Measurements from ENCODE around the gene UBE2QL1. TPM values are rescaled to one million over a fixed set of nuclear protein-coding genes. Genes with fewer than 3 reads are reported as not detected.

Gene UBE2QL1
- total RNA-seq, 1 experiment from 2014 or later = not detected

DNA sequence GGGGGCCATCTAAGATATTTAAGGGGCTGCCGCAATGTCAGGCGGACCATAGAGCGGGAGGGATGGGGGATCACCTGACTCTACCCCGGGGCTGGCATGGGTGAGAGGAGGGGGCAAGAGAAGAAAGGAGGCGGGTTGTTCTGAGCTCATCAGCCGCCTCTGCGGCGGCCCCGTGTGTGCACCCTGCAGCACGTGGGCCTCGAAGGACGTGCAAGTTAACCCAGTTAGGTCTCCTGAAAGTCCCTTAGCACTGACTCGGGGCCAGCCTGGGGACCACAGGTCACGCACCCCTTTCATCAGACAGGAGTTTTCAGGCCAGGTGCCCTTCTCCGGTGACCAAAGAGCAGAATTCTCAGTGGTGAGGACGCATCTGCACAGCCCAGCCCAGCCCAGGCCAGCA, 58.0 kb downstream of the UBE2QL1 start:
- DNase-seq (ENCODE audit: low read depth, low spot score) = no peak
- no TSS peak for BruUV-seq (replicated peaks)
- Histone ChIP-seq H3K9me2 (ENCODE audit: insufficient read depth) (no peaks in the 10 kb centered on the region), H4K20me1 (ENCODE audit: insufficient read depth) (no peaks in the 10 kb centered on the region), H3K27me3 (ENCODE audit: insufficient read depth, low read length) (peaks cover 16% of the 10 kb centered on the region; the same call in 1 of the 2 replicates), H3K4me1 (ENCODE audit: control insufficient read depth in 1 of 2, insufficient read depth in 2 of 2, low read length in 2 of 2) (no peaks in the 10 kb centered on the region), H3K9me3 (ENCODE audit: control insufficient read depth in 1 of 2, insufficient read depth in 1 of 2, low read depth in 1 of 2, low read length in 2 of 2) (no peaks in the 10 kb centered on the region), H3K4me2 (ENCODE audit: low read length) (no peak overlapping the region), H3K9ac (ENCODE audit: low read length) (no peak overlapping the region), H3K27ac (ENCODE audit: low read depth, low read length) (no peak overlapping the region), H3K4me3 (replicated peaks in 1 of 2; ENCODE audit: low read depth in 1 of 2, low read length in 2 of 2) (no peak overlapping the region), H3K36me3 (ENCODE audit: control insufficient read depth in 1 of 2, insufficient read depth in 2 of 2, low read length in 2 of 2) (no peaks in the 10 kb centered on the region), H3K79me2 (ENCODE audit: insufficient read depth, low read length) (no peaks in the 10 kb centered on the region), H2AFZ (ENCODE audit: low read depth, low read length, poor library complexity, severe bottlenecking) (no peak overlapping the region)
- TF ChIP-seq SP1 (IDR thresholded peaks at IDR 0.05; ENCODE audit: low read depth) (no peak), ZNF274 (IDR thresholded peaks at IDR 0.05; ENCODE audit: low read depth, low read length) (no peak), ELF1 (IDR thresholded peaks at IDR 0.05; ENCODE audit: borderline replicate concordance, low read depth) (no peak), CBX3 (IDR thresholded peaks at IDR 0.05; ENCODE audit: low read depth) (no peak)
- TF ChIP-seq, protein P1, sequence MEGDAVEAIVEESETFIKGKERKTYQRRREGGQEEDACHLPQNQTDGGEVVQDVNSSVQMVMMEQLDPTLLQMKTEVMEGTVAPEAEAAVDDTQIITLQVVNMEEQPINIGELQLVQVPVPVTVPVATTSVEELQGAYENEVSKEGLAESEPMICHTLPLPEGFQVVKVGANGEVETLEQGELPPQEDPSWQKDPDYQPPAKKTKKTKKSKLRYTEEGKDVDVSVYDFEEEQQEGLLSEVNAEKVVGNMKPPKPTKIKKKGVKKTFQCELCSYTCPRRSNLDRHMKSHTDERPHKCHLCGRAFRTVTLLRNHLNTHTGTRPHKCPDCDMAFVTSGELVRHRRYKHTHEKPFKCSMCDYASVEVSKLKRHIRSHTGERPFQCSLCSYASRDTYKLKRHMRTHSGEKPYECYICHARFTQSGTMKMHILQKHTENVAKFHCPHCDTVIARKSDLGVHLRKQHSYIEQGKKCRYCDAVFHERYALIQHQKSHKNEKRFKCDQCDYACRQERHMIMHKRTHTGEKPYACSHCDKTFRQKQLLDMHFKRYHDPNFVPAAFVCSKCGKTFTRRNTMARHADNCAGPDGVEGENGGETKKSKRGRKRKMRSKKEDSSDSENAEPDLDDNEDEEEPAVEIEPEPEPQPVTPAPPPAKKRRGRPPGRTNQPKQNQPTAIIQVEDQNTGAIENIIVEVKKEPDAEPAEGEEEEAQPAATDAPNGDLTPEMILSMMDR (IDR thresholded peaks at IDR 0.05 in 2 of 3, conservative IDR thresholded peaks at IDR 0.05 in 1 of 3; ENCODE audit: borderline replicate concordance in 1 of 3, insufficient read depth in 1 of 3, low read depth in 2 of 3, low read length in 2 of 3) = no peak
- ATAC-seq = no peak
- POLR2A ChIA-PET = no interaction called here
- CTCF ChIA-PET = no interaction called here
- RAD21 ChIA-PET (ENCODE audit: low non-redundant PET in 1 of 2, low total read pairs in 2 of 2, uncharacterized antibody in 2 of 2, unreplicated experiment in 2 of 2) = no interaction called here
- intact Hi-C loops (cut with micrococcal nuclease) = no loop called here

DNA sequence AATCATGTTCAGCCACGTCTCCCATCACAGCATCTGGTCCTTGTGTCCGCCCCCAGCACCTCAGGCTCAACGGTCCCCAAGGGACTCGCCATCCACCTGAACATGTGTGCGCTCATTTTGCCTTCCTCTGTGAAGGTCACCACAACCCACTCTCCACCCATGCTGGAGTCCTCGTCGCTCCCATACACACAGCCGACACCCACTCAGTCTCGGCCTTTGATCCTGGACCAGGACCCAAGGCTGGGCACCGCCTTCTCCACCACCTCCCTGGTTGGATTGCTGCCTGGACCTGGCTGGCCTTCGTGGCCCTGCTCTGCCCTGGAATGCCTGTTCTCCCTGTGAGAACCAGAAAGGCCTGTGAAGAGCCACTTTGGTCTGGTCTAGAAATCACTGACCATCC, 60.3 kb downstream of the UBE2QL1 start:
- BruUV-seq (replicated peaks) = no TSS peak
- H3K4me3 ChIP-seq (replicated peaks in 1 of 2; ENCODE audit: low read depth in 1 of 2, low read length in 2 of 2) = no peak overlapping the region
- no peaks in the 10 kb centered on the region for H3K79me2 ChIP-seq (ENCODE audit: insufficient read depth, low read length)
- H3K9me2 ChIP-seq (ENCODE audit: insufficient read depth) = no peaks in the 10 kb centered on the region
- intact Hi-C loops (cut with micrococcal nuclease) = no loop called here
- no peaks in the 10 kb centered on the region for H3K36me3 ChIP-seq (ENCODE audit: control insufficient read depth in 1 of 2, insufficient read depth in 2 of 2, low read length in 2 of 2)
- no peak overlapping the region for H3K9ac ChIP-seq (ENCODE audit: low read length)
- POLR2A ChIA-PET = no interaction called here
- H3K27ac ChIP-seq (ENCODE audit: low read depth, low read length) = no peak overlapping the region
- CTCF ChIA-PET = no interaction called here
- H2AFZ ChIP-seq (ENCODE audit: low read depth, low read length, poor library complexity, severe bottlenecking) = no peak overlapping the region
- DNase-seq (ENCODE audit: low read depth, low spot score) = no peak
- no peaks in the 10 kb centered on the region for H3K4me1 ChIP-seq (ENCODE audit: control insufficient read depth in 1 of 2, insufficient read depth in 2 of 2, low read length in 2 of 2)
- no peaks in the 10 kb centered on the region; the same call in 1 of the 2 replicates for H3K27me3 ChIP-seq (ENCODE audit: insufficient read depth, low read length)
- no peaks in the 10 kb centered on the region for H4K20me1 ChIP-seq (ENCODE audit: insufficient read depth)
- RAD21 ChIA-PET (ENCODE audit: low non-redundant PET in 1 of 2, low total read pairs in 2 of 2, uncharacterized antibody in 2 of 2, unreplicated experiment in 2 of 2) = no interaction called here
- TF ChIP-seq, protein P1 (IDR thresholded peaks at IDR 0.05 in 2 of 3, conservative IDR thresholded peaks at IDR 0.05 in 1 of 3; ENCODE audit: borderline replicate concordance in 1 of 3, insufficient read depth in 1 of 3, low read depth in 2 of 3, low read length in 2 of 3) = no peak
- TF ChIP-seq FOSL1 (IDR thresholded peaks at IDR 0.05; ENCODE audit: low read depth) (no peak), EGR1 (IDR thresholded peaks at IDR 0.05; ENCODE audit: low read depth) (no peak), SIN3A (IDR thresholded peaks at IDR 0.05; ENCODE audit: low read depth) (no peak)
- TF ChIP-seq, protein P2, sequence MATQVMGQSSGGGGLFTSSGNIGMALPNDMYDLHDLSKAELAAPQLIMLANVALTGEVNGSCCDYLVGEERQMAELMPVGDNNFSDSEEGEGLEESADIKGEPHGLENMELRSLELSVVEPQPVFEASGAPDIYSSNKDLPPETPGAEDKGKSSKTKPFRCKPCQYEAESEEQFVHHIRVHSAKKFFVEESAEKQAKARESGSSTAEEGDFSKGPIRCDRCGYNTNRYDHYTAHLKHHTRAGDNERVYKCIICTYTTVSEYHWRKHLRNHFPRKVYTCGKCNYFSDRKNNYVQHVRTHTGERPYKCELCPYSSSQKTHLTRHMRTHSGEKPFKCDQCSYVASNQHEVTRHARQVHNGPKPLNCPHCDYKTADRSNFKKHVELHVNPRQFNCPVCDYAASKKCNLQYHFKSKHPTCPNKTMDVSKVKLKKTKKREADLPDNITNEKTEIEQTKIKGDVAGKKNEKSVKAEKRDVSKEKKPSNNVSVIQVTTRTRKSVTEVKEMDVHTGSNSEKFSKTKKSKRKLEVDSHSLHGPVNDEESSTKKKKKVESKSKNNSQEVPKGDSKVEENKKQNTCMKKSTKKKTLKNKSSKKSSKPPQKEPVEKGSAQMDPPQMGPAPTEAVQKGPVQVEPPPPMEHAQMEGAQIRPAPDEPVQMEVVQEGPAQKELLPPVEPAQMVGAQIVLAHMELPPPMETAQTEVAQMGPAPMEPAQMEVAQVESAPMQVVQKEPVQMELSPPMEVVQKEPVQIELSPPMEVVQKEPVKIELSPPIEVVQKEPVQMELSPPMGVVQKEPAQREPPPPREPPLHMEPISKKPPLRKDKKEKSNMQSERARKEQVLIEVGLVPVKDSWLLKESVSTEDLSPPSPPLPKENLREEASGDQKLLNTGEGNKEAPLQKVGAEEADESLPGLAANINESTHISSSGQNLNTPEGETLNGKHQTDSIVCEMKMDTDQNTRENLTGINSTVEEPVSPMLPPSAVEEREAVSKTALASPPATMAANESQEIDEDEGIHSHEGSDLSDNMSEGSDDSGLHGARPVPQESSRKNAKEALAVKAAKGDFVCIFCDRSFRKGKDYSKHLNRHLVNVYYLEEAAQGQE (IDR thresholded peaks at IDR 0.05; ENCODE audit: low read depth) = no peak
- no peak overlapping the region for H3K4me2 ChIP-seq (ENCODE audit: low read length)
- ATAC-seq = no peak
- no peaks in the 10 kb centered on the region for H3K9me3 ChIP-seq (ENCODE audit: control insufficient read depth in 1 of 2, insufficient read depth in 1 of 2, low read depth in 1 of 2, low read length in 2 of 2)

Measured in HCT116 (cell line).